Fibroblast of the conjunctiva (primary cell): ENCODE results near the gene DNAL1.
A peak's percentile ranks its signal among the peaks of the same experiment; 100 is the strongest.
"Not testable (repeated sequence)": the region's sequence is repeated elsewhere in the genome, so short reads cannot be mapped to it uniquely, and the experiment has no call there.

ENCODE experiments used
- DNase-seq: peaks from one replicate; pipeline ENCODE4 v3.0.0-alpha.2; 2010; ENCODE audit warnings: low read depth

DNAL1 gene

GRCh38 chr14:73708076-73708475 is 63.3 kb downstream of the DNAL1 start:
- not testable (repeated sequence) for DNase-seq

- DNase-seq, result no peak
Measured at GRCh38 chr14:73709904-73710469, 65.2 kb downstream of the DNAL1 start.

- no peak for DNase-seq
Measured at GRCh38 chr14:73710737-73711136, 66.0 kb downstream of the DNAL1 start.

GRCh38 chr14:73712071-73712506 is 67.3 kb downstream of the DNAL1 start:
- no peak for DNase-seq

GRCh38 chr14:73712540-73713180 is 67.9 kb downstream of the DNAL1 start:
- no peak for DNase-seq

GRCh38 chr14:73713206-73713802 is 68.5 kb downstream of the DNAL1 start:
- DNase-seq, result no peak

- peak; percentile 67 for DNase-seq
Measured at GRCh38 chr14:73713803-73714655, 69.2 kb downstream of the DNAL1 start, which contains the start of gene PNMA1. Gene PNMA1 (minus strand): TSS chr14:73714384. CDS start chr14:73713639, 745 bp downstream.

GRCh38 chr14:73714656-73715081 is 69.9 kb downstream of the DNAL1 start:
- DNase-seq, result no peak

- DNase-seq, result no peak
Measured at GRCh38 chr14:73715707-73716106, 70.9 kb downstream of the DNAL1 start.

GRCh38 chr14:73717266-73717665 is 72.5 kb downstream of the DNAL1 start:
- DNase-seq, result no peak

- DNase-seq, result no peak
Measured at GRCh38 chr14:73717711-73718417, 73.1 kb downstream of the DNAL1 start.

- no peak for DNase-seq
Measured at GRCh38 chr14:73718418-73719251, 73.8 kb downstream of the DNAL1 start.

- no peak for DNase-seq
Measured at GRCh38 chr14:73719361-73719760, 74.6 kb downstream of the DNAL1 start.

GRCh38 chr14:73719791-73720190 is 75.0 kb downstream of the DNAL1 start:
- no peak for DNase-seq

GRCh38 chr14:73720636-73721035 is 75.8 kb downstream of the DNAL1 start:
- no peak for DNase-seq

GRCh38 chr14:73721101-73721821 is 76.5 kb downstream of the DNAL1 start:
- no peak for DNase-seq

GRCh38 chr14:73722581-73722980 is 77.8 kb downstream of the DNAL1 start:
- no peak for DNase-seq

- no peak for DNase-seq
Measured at GRCh38 chr14:73723406-73723796, 78.6 kb downstream of the DNAL1 start.

- DNase-seq, result peak; percentile 99
Measured at GRCh38 chr14:73723797-73724661, 79.2 kb downstream of the DNAL1 start.
